K562 (cell line): Measurements from ENCODE around the gene EWSR1. TPM values are rescaled to one million over a fixed set of nuclear protein-coding genes. Genes with fewer than 3 reads are reported as not detected.
A peak's percentile ranks its signal among the peaks of the same experiment; 100 is the strongest.

ENCODE experiments used
- ATAC-seq: fragments of 200-7000 bp; cut with Tn5 transposase; 3 replicates; pipeline ENCODE4 v1.9.1; 2020; ENCODE audit warnings: moderate library complexity
- BruUV-seq: library from RNA; stranded (reverse); fragments of 400-500 nt; replicated peaks from 2 replicates; lab custom pipeline; 2021; lab: Mats Ljungman, UMichigan
- CTCF ChIA-PET: fragments of 300-600 bp; formaldehyde crosslinking; extraction: SDS; loops from one replicate; lab custom pipeline; 2021; ENCODE audit warnings: low intra/inter-chr PET ratio; lab: Yijun Ruan, JAX
- POLR2A ChIA-PET: fragments of 300-600, 350-650 bp; sonication (Branson Sonifier 250); formaldehyde crosslinking; extraction: SDS; loops from one replicate; lab custom pipeline; 2021; ENCODE audit warnings: antibody characterized with exemption, inconsistent platforms; lab: Yijun Ruan, JAX
- DNase-seq, 4 experiments: peaks; one replicate each; pipeline versions ENCODE4 v3.0.0 to v3.0.0-alpha.2; 2011 to 2018; ENCODE audit warnings: low spot score in 3 of 4, mixed read lengths in 3 of 4; ENCODE audit errors: extremely low read depth in 1 of 4
- FAIRE-seq: peaks from 2 replicates; lab custom pipeline; 2011; peaks lifted over from hg19 to GRCh38; lab: Jason Lieb, UNC
- H2AFZ ChIP-seq: 2 replicates; pipeline ENCODE4 v1.6.0; 2011; ENCODE audit warnings: low read depth, low read length, control low read depth, inconsistent platforms
- H3K27ac ChIP-seq: fragments of 200-600 bp; 3 replicates; pipeline ENCODE4 v1.8.0; 2011; ENCODE audit warnings: low read depth, mild to moderate bottlenecking, control low read depth, inconsistent platforms, low read length, moderate library complexity, mixed read lengths; ENCODE audit errors: extremely low read depth
- H3K27me3 ChIP-seq, 2 experiments: fragments of 300-600 bp in 1 of 2; 2 replicates in 1 of 2; 3 replicates in 1 of 2; pipeline versions ENCODE4 v1.6.0 to v1.8.0; 2011; ENCODE audit warnings: inconsistent platforms in 2 of 2, low read length in 2 of 2, mild to moderate bottlenecking in 1 of 2, mixed read lengths in 1 of 2, moderate library complexity in 1 of 2; ENCODE audit not compliant: control insufficient read depth in 2 of 2, insufficient read depth in 2 of 2
- H3K36me3 ChIP-seq: fragments of 300-600 bp; 3 replicates; pipeline ENCODE4 v1.8.0; 2011; ENCODE audit warnings: mild to moderate bottlenecking, low read length, inconsistent platforms; ENCODE audit not compliant: control insufficient read depth, insufficient read depth
- H3K4me1 ChIP-seq, 2 experiments: fragments of 200-600 bp in 1 of 2; replicated peaks in 1 of 2; 2 replicates in 1 of 2; 3 replicates in 1 of 2; pipeline versions ENCODE4 v1.5.1 to v1.8.0; 2011; ENCODE audit warnings: inconsistent platforms in 2 of 2, low read length in 2 of 2, mild to moderate bottlenecking in 1 of 2, mixed read lengths in 1 of 2, moderate library complexity in 1 of 2; ENCODE audit not compliant: control insufficient read depth in 2 of 2, insufficient read depth in 2 of 2
- H3K4me2 ChIP-seq: 2 replicates; pipeline ENCODE4 v1.6.1; 2011; ENCODE audit warnings: low read length, control low read depth, inconsistent platforms, mixed read lengths; ENCODE audit not compliant: insufficient read depth
- H3K4me3 ChIP-seq: fragments of 200-600 bp; sonication (generic), shearing (Covaris generic); 2 replicates; pipeline ENCODE4 v1.5.1; 2016; ENCODE audit warnings: control low read depth, inconsistent platforms
- H3K79me2 ChIP-seq: fragments of 200-600 bp; 3 replicates; pipeline ENCODE4 v1.8.0; 2011; ENCODE audit warnings: low read length, inconsistent platforms; ENCODE audit not compliant: control insufficient read depth, insufficient read depth
- H3K9ac ChIP-seq, 2 experiments: 2 replicates each; pipeline versions ENCODE4 v1.6.0 to v1.6.1; 2011; ENCODE audit warnings: low read depth in 2 of 2, low read length in 2 of 2, control low read depth in 1 of 2, inconsistent platforms in 1 of 2, mild to moderate bottlenecking in 1 of 2, mixed read lengths in 1 of 2; ENCODE audit not compliant: insufficient read depth in 1 of 2
- H3K9me1 ChIP-seq: one replicate; pipeline ENCODE4 v1.6.0; 2011; ENCODE audit warnings: inconsistent platforms, mild to moderate bottlenecking, low read length, moderate library complexity; ENCODE audit not compliant: control insufficient read depth, insufficient read depth
- H3K9me3 ChIP-seq: replicated peaks from 2 replicates; pipeline ENCODE4 v1.5.1; 2011; ENCODE audit warnings: low read depth, low read length, inconsistent platforms; ENCODE audit not compliant: control insufficient read depth, insufficient read depth
- H4K20me1 ChIP-seq: replicated peaks from 2 replicates; pipeline ENCODE4 v1.6.1; 2011; ENCODE audit warnings: low read length, inconsistent platforms, mixed read lengths; ENCODE audit not compliant: control insufficient read depth, insufficient read depth
- POLR2G ChIP-seq: fragments of 200-400 bp; formaldehyde crosslinking; IDR thresholded peaks from 2 replicates; pipeline ENCODE4 v1.6.1; 2017; ENCODE audit warnings: low read depth, mild to moderate bottlenecking, antibody characterized with exemption, low read length, moderate library complexity
- ZNF584 ChIP-seq: fragments of 200-800 bp; sonication (Bioruptor generic); IDR thresholded peaks from 2 replicates; pipeline ENCODE4 v1.6.1; 2016; ENCODE audit warnings: low read depth, mild to moderate bottlenecking, missing genetic modification characterization, missing compliant biosample characterization
- WGBS: fragments of 100-300 bp; shearing (Covaris generic); methylation state at CpG from one replicate; pipeline ENCODE4 v1.1.6; 2016; ENCODE audit warnings: low coverage, mixed read lengths; ENCODE audit not compliant: insufficient coverage; ENCODE audit errors: missing lambda C conversion rate; 5-methylcytosine and 5-hydroxymethylcytosine counted together
- in situ Hi-C: fragments of 300-500 bp; cut with MboI; formaldehyde crosslinking; loops from 4 replicates; pipeline ENCODE4 v1.15.0; 2018; ENCODE audit warnings: inconsistent platforms, mixed read lengths
- intact Hi-C: fragments of 100-400 bp; cut with micrococcal nuclease; formaldehyde crosslinking; loops from 2 replicates; pipeline ENCODE4 v1.14.2; 2022
- polyA plus RNA-seq, 8 experiments: library from polyadenylated mRNA; depleted of rRNA in 4 of 8; stranded (reverse) in 5 of 8; unstranded in 3 of 8; fragments of >200 nt; fragmentation: Nextera tagmentation in 2 of 8; fragmentation: Illumina TruSeq in 1 of 8; extraction: Ambion mirVana in 2 of 8; extraction: Trizol in 1 of 8; gene quantifications; 2 replicates each; pipeline versions ENCODE4 v1.2.1 to v1.2.3, GENCODE V29; 2011 to 2014; ENCODE audit warnings: inconsistent platforms in 1 of 8, missing spikeins in 1 of 8
- total RNA-seq, 7 experiments: library from RNA; depleted of rRNA in 6 of 7; stranded (reverse); fragments of >200 nt in 6 of 7; fragmentation: Illumina TruSeq in 2 of 7; extraction: Trizol in 2 of 7; gene quantifications; 2 replicates each; pipeline versions ENCODE4 v1.2.1 to v1.2.3, GENCODE V29; 2011 to 2021; ENCODE audit warnings: low replicate concordance in 1 of 7

Gene EWSR1
- total and polyA plus RNA-seq, 9 of the 15 experiments (the other 6 are each of a cell fraction or from before 2014, with no cell fraction given) = 83.3 to 450 (median 239) TPM

GRCh38 chr22:29230972-29231875 is 36.8 kb upstream of the EWSR1 start:
- DNase-seq = no peak
- CTCF ChIA-PET = no interaction called here
- TF ChIP-seq ZNF584 (CRISPR knock-in tag) (no peak), POLR2G (peak; percentile 48; the same call in 1 of the 2 replicates)
- TF ChIP-seq, all 486 proteins: peak for 1
- no peak overlapping the region for H3K4me3 ChIP-seq
- no peaks in the 10 kb centered on the region for H4K20me1 ChIP-seq
- in situ Hi-C loops (no loop called here), intact Hi-C loops (no loop called here)
- no peaks in the 10 kb centered on the region for H3K9me3 ChIP-seq
- H3K36me3 ChIP-seq = no peaks in the 10 kb centered on the region
- WGBS = 55% methylated on average over 12 of the region's 19 CpGs
- no peaks in the 10 kb centered on the region for H3K79me2 ChIP-seq
- FAIRE-seq (no peak), ATAC-seq (no peak)
- no peak overlapping the region for H3K27ac ChIP-seq
- no peak overlapping the region for H3K4me2 ChIP-seq
- no peak overlapping the region for H2AFZ ChIP-seq
- no peaks in the 10 kb centered on the region; a peak in 2 of 5 replicates for H3K4me1 ChIP-seq
- no TSS peak for BruUV-seq
- no peak overlapping the region; a peak in 1 of 4 replicates for H3K9ac ChIP-seq
- POLR2A ChIA-PET = interaction anchor here (0.7 to 1.5 kb wide), 3 partner anchors 12 to 21 kb away, joined by 4 to 6 read pairs (median 4); no protein-coding TSS in a partner anchor
- H3K9me1 ChIP-seq = no peaks in the 10 kb centered on the region
- no peaks in the 10 kb centered on the region for H3K27me3 ChIP-seq
